A549 (cell line): ENCODE results near the gene ZNF23. TPM values are rescaled to one million over a fixed set of nuclear protein-coding genes. Genes with fewer than 3 reads are reported as not detected.
A peak's percentile ranks its signal among the peaks of the same experiment; 100 is the strongest.

Source experiments
- ATAC-seq, 2 experiments: fragments of 200-7000 bp in 1 of 2; fragments of >200 bp in 1 of 2; cut with Nextera tagmentation in 1 of 2; cut with Tn5 transposase in 1 of 2; 3 replicates each; pipeline versions ENCODE4 v1.8.0 to v1.9.1; 2018 to 2020; ENCODE audit warnings: mild to moderate bottlenecking in 1 of 2, moderate library complexity in 1 of 2
- CTCF ChIA-PET: fragments of 300-600 bp; sonication (Branson Sonifier 250); formaldehyde crosslinking; extraction: SDS; loops from one replicate; lab custom pipeline; 2021; ENCODE audit warnings: antibody characterized with exemption, inconsistent platforms; lab: Yijun Ruan, JAX
- POLR2A ChIA-PET: fragments of 350-600 bp; formaldehyde crosslinking; extraction: SDS; loops from one replicate; lab custom pipeline; 2021; ENCODE audit warnings: antibody characterized with exemption, inconsistent platforms; lab: Yijun Ruan, JAX
- DNase-seq, 2 experiments: peaks; one replicate each; pipeline versions ENCODE4 v3.0.0 to v3.0.0-alpha.2; 2011 to 2016; ENCODE audit warnings: low read depth in 1 of 2, low spot score in 1 of 2
- FAIRE-seq: peaks from 2 replicates; lab custom pipeline; 2011; peaks lifted over from hg19 to GRCh38; lab: Jason Lieb, UNC
- H3K27ac ChIP-seq, 2 experiments: fragments of >200 bp; sonication (Bioruptor Twin); formaldehyde crosslinking; 3 replicates each; pipeline ENCODE4 v1.5.1; 2016 to 2017
- H3K4me1 ChIP-seq: fragments of >200 bp; sonication (Bioruptor Twin); formaldehyde crosslinking; 3 replicates; pipeline ENCODE4 v1.6.1; 2016
- H3K4me2 ChIP-seq: fragments of >200 bp; sonication (Bioruptor Twin); formaldehyde crosslinking; 3 replicates; pipeline ENCODE4 v1.6.1; 2016
- H3K4me3 ChIP-seq: fragments of >200 bp; sonication (Bioruptor Twin); formaldehyde crosslinking; 3 replicates; pipeline ENCODE4 v1.5.1; 2016
- H3K9me3 ChIP-seq: fragments of >200 bp; sonication (Bioruptor Twin); formaldehyde crosslinking; 3 replicates; pipeline ENCODE4 v1.6.1; 2016
- ATOH8 ChIP-seq: fragments of 250-450 bp; sonication (Bioruptor Pico); IDR thresholded peaks from 2 replicates; pipeline ENCODE4 v1.5.0; 2020; ENCODE audit warnings: low read depth, mild to moderate bottlenecking, moderate library complexity
- BHLHE40 ChIP-seq: IDR thresholded peaks from 2 replicates; pipeline ENCODE4 v1.6.1; 2012; ENCODE audit warnings: low read depth, low read length, inconsistent platforms
- CBX8 ChIP-seq: fragments of 200-600 bp; sonication (generic); IDR thresholded peaks from 2 replicates; pipeline ENCODE4 v1.6.1; 2016
- CHD2 ChIP-seq: fragments of 150-350 bp; IDR thresholded peaks from 2 replicates; pipeline ENCODE4 v1.6.1; 2014; ENCODE audit warnings: low read length; ENCODE audit not compliant: partially characterized antibody
- E2F6 ChIP-seq: IDR thresholded peaks from 2 replicates; pipeline ENCODE4 v1.6.1; 2012; ENCODE audit warnings: low read depth, borderline replicate concordance
- ELK1 ChIP-seq: fragments of 150-350 bp; IDR thresholded peaks from 2 replicates; pipeline ENCODE4 v1.6.1; 2014; ENCODE audit warnings: low read depth, mild to moderate bottlenecking, low read length
- ESRRA ChIP-seq: fragments of 150-350 bp; IDR thresholded peaks from 2 replicates; pipeline ENCODE4 v1.6.1; 2014; ENCODE audit warnings: mild to moderate bottlenecking, low read length, borderline replicate concordance
- FOSL2 ChIP-seq, 2 experiments: fragments of 450-650 bp in 1 of 2; fragments of >200 bp in 1 of 2; sonication (Bioruptor Twin) in 1 of 2; formaldehyde crosslinking; IDR thresholded peaks; 2 replicates each; pipeline versions ENCODE4 v1.5.0 to v1.6.1; 2016 to 2020; ENCODE audit warnings: mild to moderate bottlenecking in 1 of 2, moderate library complexity in 1 of 2
- FOXS1 ChIP-seq: fragments of 250-450 bp; sonication (Bioruptor Pico); IDR thresholded peaks from 2 replicates; pipeline ENCODE4 v1.5.0; 2020; ENCODE audit warnings: mild to moderate bottlenecking, moderate library complexity
- HOXB13 ChIP-seq: fragments of 250-450 bp; sonication (Bioruptor Pico); IDR thresholded peaks from 2 replicates; pipeline ENCODE4 v1.5.0; 2020; ENCODE audit warnings: low read depth, mild to moderate bottlenecking, moderate library complexity
- HOXB5 ChIP-seq: fragments of 250-450 bp; sonication (Bioruptor Pico); IDR thresholded peaks from 2 replicates; pipeline ENCODE4 v1.5.0; 2020; ENCODE audit warnings: mild to moderate bottlenecking, moderate library complexity
- JUN ChIP-seq, 2 experiments: fragments of >200 bp; sonication (Bioruptor Twin); formaldehyde crosslinking; IDR thresholded peaks; 2 replicates in 1 of 2; 3 replicates in 1 of 2; pipeline ENCODE4 v1.6.1; 2016 to 2017
- JUNB ChIP-seq: fragments of >200 bp; sonication (Bioruptor Twin); formaldehyde crosslinking; IDR thresholded peaks from 2 replicates; pipeline ENCODE4 v1.6.1; 2016
- KDM1A ChIP-seq: fragments of 200-600 bp; sonication (generic); IDR thresholded peaks from 2 replicates; pipeline ENCODE4 v1.6.1; 2016; ENCODE audit warnings: low read depth, mild to moderate bottlenecking
- KDM5A ChIP-seq: fragments of 200-600 bp; sonication (generic); IDR thresholded peaks from 2 replicates; pipeline ENCODE4 v1.6.1; 2016; ENCODE audit warnings: antibody characterized with exemption, mild to moderate bottlenecking
- MAFK ChIP-seq: fragments of 450-650 bp; IDR thresholded peaks from 2 replicates; pipeline ENCODE4 v1.6.1; 2014; ENCODE audit not compliant: partially characterized antibody
- MAZ ChIP-seq: fragments of 150-350 bp; IDR thresholded peaks from 2 replicates; pipeline ENCODE4 v1.6.1; 2014; ENCODE audit warnings: antibody characterized with exemption, low read depth, low read length, borderline replicate concordance
- NPAS2 ChIP-seq: fragments of 250-450 bp; sonication (Bioruptor Pico); IDR thresholded peaks from 2 replicates; pipeline ENCODE4 v1.8.0; 2022; ENCODE audit warnings: mild to moderate bottlenecking, moderate library complexity, borderline replicate concordance
- POLR2AphosphoS2 ChIP-seq: conservative IDR thresholded peaks from 2 replicates; pipeline ENCODE4 v1.6.1; 2012; ENCODE audit warnings: low read length, improper control_type of control experiment, inconsistent platforms
- RARB ChIP-seq: fragments of 250-450 bp; sonication (Bioruptor Pico); IDR thresholded peaks from 2 replicates; pipeline ENCODE4 v1.8.0; 2021; ENCODE audit warnings: mild to moderate bottlenecking, moderate library complexity
- RCOR1 ChIP-seq: fragments of 150-350 bp; IDR thresholded peaks from 2 replicates; pipeline ENCODE4 v1.6.1; 2014; ENCODE audit warnings: antibody characterized with exemption, low read length, low read depth
- RFX5 ChIP-seq: fragments of 450-650 bp; IDR thresholded peaks from 2 replicates; pipeline ENCODE4 v1.7.1; 2014; ENCODE audit warnings: antibody characterized with exemption, mild to moderate bottlenecking, moderate library complexity
- SMC3 ChIP-seq: fragments of >200 bp; sonication (Bioruptor Twin); formaldehyde crosslinking; IDR thresholded peaks from 3 replicates; pipeline ENCODE4 v1.6.1; 2018; ENCODE audit warnings: inconsistent platforms
- SREBF2 ChIP-seq: fragments of 450-650 bp; IDR thresholded peaks from 2 replicates; pipeline ENCODE4 v1.6.1; 2014; ENCODE audit warnings: mild to moderate bottlenecking, moderate library complexity
- TFCP2L1 ChIP-seq: fragments of 250-450 bp; sonication (Bioruptor Pico); IDR thresholded peaks from 2 replicates; pipeline ENCODE4 v1.5.0; 2021; ENCODE audit warnings: mild to moderate bottlenecking
- ZC3H11A ChIP-seq: fragments of 450-650 bp; IDR thresholded peaks from 2 replicates; pipeline ENCODE4 v1.6.1; 2014; ENCODE audit warnings: antibody characterized with exemption, mild to moderate bottlenecking
- ZNF302 ChIP-seq: fragments of 250-450 bp; sonication (Bioruptor Pico); IDR thresholded peaks from 2 replicates; pipeline ENCODE4 v1.9.0; 2021; ENCODE audit warnings: inconsistent platforms, mild to moderate bottlenecking, moderate library complexity
- ZSCAN20 ChIP-seq: fragments of 250-450 bp; sonication (Bioruptor Pico); IDR thresholded peaks from 2 replicates; pipeline ENCODE4 v1.8.0; 2022; ENCODE audit warnings: mild to moderate bottlenecking, moderate library complexity
- WGBS: methylation state at CpG from one replicate; pipeline ENCODE4 v1.1.6; 2017; ENCODE audit errors: missing lambda C conversion rate; 5-methylcytosine and 5-hydroxymethylcytosine counted together
- polyA minus RNA-seq: library from RNA; depleted of rRNA, polyadenylated mRNA; stranded (reverse); fragments of >200 nt; gene quantifications from 2 replicates; pipeline ENCODE4 v1.2.3, GENCODE V29; 2011; rRNA and poly(A)+ RNA removed
- polyA plus RNA-seq, 4 experiments: library from polyadenylated mRNA; depleted of rRNA in 3 of 4; stranded (reverse); fragments of >200 nt; fragmentation: RNase III in 1 of 4; extraction: RNeasy Plus Mini Kit Qiagen cat#74134 plus additional on column Dnase treatment in 1 of 4; gene quantifications; 2 replicates in 3 of 4; 3 replicates in 1 of 4; pipeline ENCODE4 v1.2.3, GENCODE V29; 2011 to 2017
- TF ChIP-seq, protein P1 (sequence below): IDR thresholded peaks from 2 replicates; pipeline ENCODE4 v1.6.1; 2012
- TF ChIP-seq, protein P2 (sequence below): fragments of >200 bp; sonication (Bioruptor Twin); formaldehyde crosslinking; IDR thresholded peaks from 3 replicates; pipeline ENCODE4 v1.5.1; 2016
- TF ChIP-seq, protein P3 (sequence below): fragments of 250-450 bp; sonication (Bioruptor Pico); IDR thresholded peaks from 2 replicates; pipeline ENCODE4 v1.5.0; 2021; ENCODE audit warnings: mild to moderate bottlenecking, moderate library complexity, borderline replicate concordance

Gene ZNF23
- 6.1 and 8.7 TPM in 2 replicates for polyA plus RNA-seq (2011; rRNA removed)
- 3.1 TPM in 2 replicates for polyA plus RNA-seq (2012; cell fraction: cytosol; rRNA removed)
- 3.4 and 4.9 TPM in 2 replicates for polyA plus RNA-seq (2012; cell fraction: nucleus; rRNA removed)
- polyA plus RNA-seq (2017; fragmentation: RNase III; extraction: RNeasy Plus Mini Kit Qiagen cat#74134 plus additional on column Dnase treatment): 6.2 to 7.7 TPM (median 7.1 TPM) in 3 replicates
- polyA minus RNA-seq: 4.2 and 6.9 TPM in 2 replicates

- peak; percentile 85 to 93 for DNase-seq
- Histone ChIP-seq H3K4me1 (0 out of 3 replicates have a peak, but pooled peaks cover 7% of the 10 kb centered on the region), H3K4me3 (peak within 1 kb of the TSS; percentile 69), H3K9me3 (peaks cover 6% of the 10 kb centered on the region; the same call in 1 of the 3 replicates), H3K4me2 (peak within 1 kb of the TSS; percentile 87), H3K27ac (peak within 1 kb of the TSS; percentile 75 to 93)
- ATAC-seq: peak; percentile 98 to 100
- WGBS: 2% methylated on average over 22 of the region's 52 CpGs
- ChIA-PET POLR2A (interaction anchor here (0.6 to 1.4 kb wide), 7 partner anchors 12 to 103 kb away, joined by 3 to 23 read pairs (median 7); no protein-coding TSS in a partner anchor), CTCF (interaction anchor here (1.2 to 2.0 kb wide), 4 partner anchors 22 to 149 kb away, joined by 3 to 11 read pairs (median 6); no protein-coding TSS in a partner anchor)
- FAIRE-seq: no peak
- TF ChIP-seq RFX5 (no peak), ESRRA (no peak), ZC3H11A (no peak), ZSCAN20 (CRISPR knock-in tag) (no peak), HOXB5 (CRISPR knock-in tag) (no peak), NPAS2 (CRISPR knock-in tag) (no peak), ELK1 (no peak), FOSL2 (IDR thresholded peaks at IDR 0.05) (no peak), FOSL2 (CRISPR knock-in tag; IDR thresholded peaks at IDR 0.05) (0 out of 2 replicates have a peak, but pooled peaks have one; percentile 18), RCOR1 (no peak), KDM1A (no peak), HOXB13 (no peak), JUN (IDR thresholded peaks at IDR 0.05) (peak; percentile 71 to 95; a peak in 4 of 5 replicates), FOXS1 (no peak), SREBF2 (no peak), MAFK (no peak), TFCP2L1 (CRISPR knock-in tag) (peak; percentile 71; the same call in 1 of the 2 replicates), ZNF302 (CRISPR knock-in tag) (no peak), RARB (no peak), E2F6 (peak; percentile 72; the same call in 1 of the 2 replicates), ATOH8 (CRISPR knock-in tag) (no peak; the same call in 1 of the 2 replicates), CHD2 (no peak), MAZ (no peak), SMC3 (peak; percentile 29; the same call in 1 of the 3 replicates), JUNB (no peak), CBX8 (no peak), KDM5A (peak; percentile 54), BHLHE40 (no peak), POLR2AphosphoS2 (no peak)
- TF ChIP-seq, protein P1, sequence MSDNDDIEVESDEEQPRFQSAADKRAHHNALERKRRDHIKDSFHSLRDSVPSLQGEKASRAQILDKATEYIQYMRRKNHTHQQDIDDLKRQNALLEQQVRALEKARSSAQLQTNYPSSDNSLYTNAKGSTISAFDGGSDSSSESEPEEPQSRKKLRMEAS: peak; percentile 95
- TF ChIP-seq, protein P2, sequence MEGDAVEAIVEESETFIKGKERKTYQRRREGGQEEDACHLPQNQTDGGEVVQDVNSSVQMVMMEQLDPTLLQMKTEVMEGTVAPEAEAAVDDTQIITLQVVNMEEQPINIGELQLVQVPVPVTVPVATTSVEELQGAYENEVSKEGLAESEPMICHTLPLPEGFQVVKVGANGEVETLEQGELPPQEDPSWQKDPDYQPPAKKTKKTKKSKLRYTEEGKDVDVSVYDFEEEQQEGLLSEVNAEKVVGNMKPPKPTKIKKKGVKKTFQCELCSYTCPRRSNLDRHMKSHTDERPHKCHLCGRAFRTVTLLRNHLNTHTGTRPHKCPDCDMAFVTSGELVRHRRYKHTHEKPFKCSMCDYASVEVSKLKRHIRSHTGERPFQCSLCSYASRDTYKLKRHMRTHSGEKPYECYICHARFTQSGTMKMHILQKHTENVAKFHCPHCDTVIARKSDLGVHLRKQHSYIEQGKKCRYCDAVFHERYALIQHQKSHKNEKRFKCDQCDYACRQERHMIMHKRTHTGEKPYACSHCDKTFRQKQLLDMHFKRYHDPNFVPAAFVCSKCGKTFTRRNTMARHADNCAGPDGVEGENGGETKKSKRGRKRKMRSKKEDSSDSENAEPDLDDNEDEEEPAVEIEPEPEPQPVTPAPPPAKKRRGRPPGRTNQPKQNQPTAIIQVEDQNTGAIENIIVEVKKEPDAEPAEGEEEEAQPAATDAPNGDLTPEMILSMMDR: no peak; the same call in 2 of the 3 replicates
- TF ChIP-seq, protein P3, sequence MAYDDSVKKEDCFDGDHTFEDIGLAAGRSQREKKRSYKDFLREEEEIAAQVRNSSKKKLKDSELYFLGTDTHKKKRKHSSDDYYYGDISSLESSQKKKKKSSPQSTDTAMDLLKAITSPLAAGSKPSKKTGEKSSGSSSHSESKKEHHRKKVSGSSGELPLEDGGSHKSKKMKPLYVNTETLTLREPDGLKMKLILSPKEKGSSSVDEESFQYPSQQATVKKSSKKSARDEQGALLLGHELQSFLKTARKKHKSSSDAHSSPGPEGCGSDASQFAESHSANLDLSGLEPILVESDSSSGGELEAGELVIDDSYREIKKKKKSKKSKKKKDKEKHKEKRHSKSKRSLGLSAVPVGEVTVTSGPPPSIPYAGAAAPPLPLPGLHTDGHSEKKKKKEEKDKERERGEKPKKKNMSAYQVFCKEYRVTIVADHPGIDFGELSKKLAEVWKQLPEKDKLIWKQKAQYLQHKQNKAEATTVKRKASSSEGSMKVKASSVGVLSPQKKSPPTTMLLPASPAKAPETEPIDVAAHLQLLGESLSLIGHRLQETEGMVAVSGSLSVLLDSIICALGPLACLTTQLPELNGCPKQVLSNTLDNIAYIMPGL (CRISPR knock-in tag): no peak
These were observed at the start of gene ZNF23 for GRCh38 chr16:71461686-71462648. Gene ZNF23, minus strand, starts transcription at chr16:71462247. Its CDS starts 5,451 bp downstream, at chr16:71456796.
